Spinal cord (tissue), 10 donors: Measurements from ENCODE around the gene UIMC1. TPM values are rescaled to one million over a fixed set of nuclear protein-coding genes. Genes with fewer than 3 reads are reported as not detected.
"Not testable (repeated sequence)": the region's sequence is repeated elsewhere in the genome, so short reads cannot be mapped to it uniquely, and the experiment has no call there.

Experiments
- DNase-seq, 6 donors: peaks; one replicate each; pipeline versions ENCODE4 v3.0.0 to v3.0.0-alpha.2; 2013 to 2015; ENCODE audit warnings: low spot score in 6 of 6, low read depth in 4 of 6
- H3K27ac ChIP-seq: one replicate; pipeline ENCODE4 v1.5.1; 2013; ENCODE audit warnings: low read depth, low read length, control low read depth
- H3K27me3 ChIP-seq: one replicate; pipeline ENCODE4 v1.6.1; 2013; ENCODE audit warnings: low read length; ENCODE audit not compliant: control insufficient read depth, insufficient read depth
- H3K36me3 ChIP-seq: one replicate; pipeline ENCODE4 v1.6.1; 2013; ENCODE audit warnings: low read length; ENCODE audit not compliant: control insufficient read depth, insufficient read depth
- H3K4me1 ChIP-seq: one replicate; pipeline ENCODE4 v1.6.1; 2013; ENCODE audit warnings: low read length; ENCODE audit not compliant: control insufficient read depth, insufficient read depth
- H3K4me3 ChIP-seq: one replicate; pipeline ENCODE4 v1.5.1; 2013; ENCODE audit warnings: low read depth, low read length, control low read depth
- H3K9me3 ChIP-seq: one replicate; pipeline ENCODE4 v1.6.1; 2013; ENCODE audit warnings: low read length; ENCODE audit not compliant: control insufficient read depth, insufficient read depth
- WGBS: methylation state at CpG from one replicate; pipeline ENCODE4 v1.1.5; 2013; ENCODE audit warnings: missing lambda C conversion rate; ENCODE audit not compliant: insufficient coverage; 5-methylcytosine and 5-hydroxymethylcytosine counted together
- polyA plus RNA-seq, 2 donors: library from polyadenylated mRNA; unstranded; fragments of 120-200 nt; gene quantifications; one replicate each; pipeline ENCODE4 v1.2.1, GENCODE V29; 2013; ENCODE audit not compliant: insufficient read length in 2 of 2
- total RNA-seq, 2 donors: library from RNA; depleted of rRNA in 1 of 2; stranded (reverse); fragments of 120-200 nt in 1 of 2; fragments of >200 nt in 1 of 2; gene quantifications; one replicate each; pipeline versions ENCODE4 v1.2.3 to v1.2.4, GENCODE V29; 2013 to 2014
- donor health status: healthy.

UIMC1 gene
- total and polyA plus RNA-seq, 4 donors = 28.2 to 51.8 (median 38.2) TPM

GRCh38 chr5:177018341-177018740 lies 11.8 kb upstream of the UIMC1 start:
- DNase-seq = peak in 1 of 6 donors; percentile 9
- Histone ChIP-seq H3K4me1 (peaks cover 15% of the 10 kb centered on the region), H3K9me3 (no peaks in the 10 kb centered on the region), H3K36me3 (no peaks in the 10 kb centered on the region), H3K27ac (no peak overlapping the region), H3K27me3 (no peaks in the 10 kb centered on the region), H3K4me3 (no peak overlapping the region)
- WGBS = 40% methylated on average over 1 of the region's 2 CpGs

GRCh38 chr5:177015156-177015555 lies 8.6 kb upstream of the UIMC1 start:
- H3K27ac ChIP-seq = no peak overlapping the region
- DNase-seq = no peak
- no peaks in the 10 kb centered on the region for H3K36me3 ChIP-seq
- peaks cover 3% of the 10 kb centered on the region for H3K4me1 ChIP-seq
- no peaks in the 10 kb centered on the region for H3K9me3 ChIP-seq
- 100% methylated on average over 2 of the region's 4 CpGs for WGBS
- H3K27me3 ChIP-seq = no peaks in the 10 kb centered on the region
- H3K4me3 ChIP-seq = no peak overlapping the region

GRCh38 chr5:177010153-177010552 lies 3.6 kb upstream of the UIMC1 start:
- Histone ChIP-seq H3K36me3 (no peaks in the 10 kb centered on the region), H3K4me3 (no peak overlapping the region), H3K9me3 (no peaks in the 10 kb centered on the region), H3K4me1 (peaks cover 10% of the 10 kb centered on the region), H3K27me3 (no peaks in the 10 kb centered on the region), H3K27ac (no peak overlapping the region)
- DNase-seq = no peak
- WGBS = no CpG with 5 or more reads among the region's 4 CpGs

GRCh38 chr5:177008716-177009115 lies 2.1 kb upstream of the UIMC1 start:
- Histone ChIP-seq H3K27me3 (no peaks in the 10 kb centered on the region), H3K36me3 (no peaks in the 10 kb centered on the region), H3K9me3 (no peaks in the 10 kb centered on the region), H3K4me3 (no peak overlapping the region), H3K27ac (no peak overlapping the region), H3K4me1 (peaks cover 12% of the 10 kb centered on the region)
- no peak for DNase-seq
- WGBS = no CpG with 5 or more reads among the region's 2 CpGs

GRCh38 chr5:177005619-177006264 lies 837 bp downstream of the UIMC1 start:
- Histone ChIP-seq H3K4me3 (peak overlapping the region; percentile 80), H3K4me1 (peaks cover 12% of the 10 kb centered on the region), H3K27me3 (no peaks in the 10 kb centered on the region), H3K36me3 (no peaks in the 10 kb centered on the region), H3K27ac (peak overlapping the region; percentile 91), H3K9me3 (no peaks in the 10 kb centered on the region)
- WGBS = under 1% methylated on average over 48 of the region's 51 CpGs
- peak in 3 of 6 donors; percentile 22 to 86 (median 86) for DNase-seq

GRCh38 chr5:177004961-177005360 lies 1.6 kb downstream of the UIMC1 start:
- Histone ChIP-seq H3K27ac (no peak overlapping the region), H3K4me1 (peaks cover 12% of the 10 kb centered on the region), H3K9me3 (no peaks in the 10 kb centered on the region), H3K27me3 (no peaks in the 10 kb centered on the region), H3K36me3 (no peaks in the 10 kb centered on the region), H3K4me3 (no peak overlapping the region)
- DNase-seq = no peak
- 90% methylated on average over 2 of the region's 10 CpGs for WGBS

GRCh38 chr5:177003649-177004048 lies 2.9 kb downstream of the UIMC1 start:
- H3K27ac ChIP-seq = no peak overlapping the region
- WGBS = 40% methylated on average over 2 of the region's 5 CpGs
- no peaks in the 10 kb centered on the region for H3K27me3 ChIP-seq
- H3K36me3 ChIP-seq = no peaks in the 10 kb centered on the region
- peaks cover 12% of the 10 kb centered on the region for H3K4me1 ChIP-seq
- DNase-seq = no peak
- H3K4me3 ChIP-seq = no peak overlapping the region
- H3K9me3 ChIP-seq = no peaks in the 10 kb centered on the region

GRCh38 chr5:176999526-176999925 lies 7.1 kb downstream of the UIMC1 start:
- not testable (repeated sequence) for H3K9me3 ChIP-seq, DNase-seq, H3K27ac ChIP-seq, H3K27me3 ChIP-seq, H3K36me3 ChIP-seq, H3K4me1 ChIP-seq, H3K4me3 ChIP-seq

- H3K4me3 ChIP-seq = no peak overlapping the region
- H3K4me1 ChIP-seq = no peaks in the 10 kb centered on the region
- WGBS = 100% methylated on average over 1 of the region's 5 CpGs
- H3K36me3 ChIP-seq = no peaks in the 10 kb centered on the region
- H3K27ac ChIP-seq = no peak overlapping the region
- no peak for DNase-seq
- no peaks in the 10 kb centered on the region for H3K27me3 ChIP-seq
- H3K9me3 ChIP-seq = no peaks in the 10 kb centered on the region
Measured at GRCh38 chr5:176998828-176999227, 7.8 kb downstream of the UIMC1 start.

GRCh38 chr5:176996780-176997179 lies 9.8 kb downstream of the UIMC1 start:
- Histone ChIP-seq H3K9me3 (no peaks in the 10 kb centered on the region), H3K27ac (no peak overlapping the region), H3K4me3 (no peak overlapping the region), H3K27me3 (no peaks in the 10 kb centered on the region), H3K4me1 (no peaks in the 10 kb centered on the region), H3K36me3 (no peaks in the 10 kb centered on the region)
- DNase-seq = no peak
- 95% methylated on average over 5 of the region's 5 CpGs for WGBS
